ENCODE results near the gene AGPAT2. TPM values are rescaled to one million over a fixed set of nuclear protein-coding genes. Genes with fewer than 3 reads are reported as not detected.

Gene AGPAT2
- polyA plus RNA-seq, 1 of the 3 experiments (the other 2 are of a cell fraction): 46.8 TPM

- Histone ChIP-seq H4K20me1 (ENCODE audit: insufficient read depth) (no peaks in the 10 kb centered on the region), H3K4me2 (no peak within 1 kb of the TSS), H3K4me1 (ENCODE audit: control insufficient read depth in 1 of 2, insufficient read depth in 2 of 2, low read depth in 1 of 2, low read length in 1 of 2) (peaks cover 0 to 21% of the 10 kb centered on the region in 2 experiments; a peak in 1 of 4 replicates), H3K79me2 (ENCODE audit: insufficient read depth) (no peaks in the 10 kb centered on the region), H3K27me3 (ENCODE audit: insufficient read depth) (no peaks in the 10 kb centered on the region), H3F3A (replicated peaks; ENCODE audit: insufficient read depth) (no peaks in the 10 kb centered on the region), H3K9ac (no peak within 1 kb of the TSS), H3K4me3 (ENCODE audit: low read depth in 2 of 2, low read length in 1 of 2) (no peak within 1 kb of the TSS), H3K27ac (ENCODE audit: low read depth in 2 of 2, low read length in 1 of 2) (no peak within 1 kb of the TSS), H3K36me3 (replicated peaks in 1 of 2; ENCODE audit: control insufficient read depth in 1 of 2, insufficient read depth in 2 of 2, low read length in 1 of 2) (no peaks in the 10 kb centered on the region), H3K9me2 (no peaks in the 10 kb centered on the region), H2AFZ (ENCODE audit: low read depth) (no peak within 1 kb of the TSS), H3K9me3 (no peaks in the 10 kb centered on the region)
- POLR2A ChIA-PET: no interaction called here
- TF ChIP-seq MEF2A (IDR thresholded peaks at IDR 0.05; ENCODE audit: borderline replicate concordance, low read depth) (no peak), YY1 (IDR thresholded peaks at IDR 0.05; ENCODE audit: low read depth) (no peak), SMC3 (IDR thresholded peaks at IDR 0.05; ENCODE audit: low read depth, low read length) (no peak), TEAD4 (IDR thresholded peaks at IDR 0.05; ENCODE audit: borderline replicate concordance, insufficient read depth) (no peak), GABPA (IDR thresholded peaks at IDR 0.05; ENCODE audit: low read depth) (no peak), TAF1 (IDR thresholded peaks at IDR 0.05; ENCODE audit: borderline replicate concordance, low read depth, low read length) (no peak), EZH2phosphoT487 (IDR thresholded peaks at IDR 0.05; ENCODE audit: borderline replicate concordance, low read depth) (no peak), TCF12 (IDR thresholded peaks at IDR 0.05) (no peak), PBX3 (IDR thresholded peaks at IDR 0.05) (no peak), MAX (IDR thresholded peaks at IDR 0.05; ENCODE audit: low read depth) (no peak), JUND (IDR thresholded peaks at IDR 0.05) (no peak), NRF1 (IDR thresholded peaks at IDR 0.05; ENCODE audit: low read depth, low read length) (no peak), CTCF (IDR thresholded peaks at IDR 0.05) (no peak)
- TF ChIP-seq, protein P1, sequence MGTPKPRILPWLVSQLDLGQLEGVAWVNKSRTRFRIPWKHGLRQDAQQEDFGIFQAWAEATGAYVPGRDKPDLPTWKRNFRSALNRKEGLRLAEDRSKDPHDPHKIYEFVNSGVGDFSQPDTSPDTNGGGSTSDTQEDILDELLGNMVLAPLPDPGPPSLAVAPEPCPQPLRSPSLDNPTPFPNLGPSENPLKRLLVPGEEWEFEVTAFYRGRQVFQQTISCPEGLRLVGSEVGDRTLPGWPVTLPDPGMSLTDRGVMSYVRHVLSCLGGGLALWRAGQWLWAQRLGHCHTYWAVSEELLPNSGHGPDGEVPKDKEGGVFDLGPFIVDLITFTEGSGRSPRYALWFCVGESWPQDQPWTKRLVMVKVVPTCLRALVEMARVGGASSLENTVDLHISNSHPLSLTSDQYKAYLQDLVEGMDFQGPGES (IDR thresholded peaks at IDR 0.05; ENCODE audit: low read depth, low read length): no peak
- 82% methylated on average over 28 of the region's 38 CpGs for WGBS (ENCODE audit: low lambda C conversion rate)
- DNase-seq: no peak
- CTCF ChIA-PET: interaction anchor here (2.2 to 5.0 kb wide), 2 partner anchors 10 to 31 kb away, joined by 10 to 35 read pairs; no protein-coding TSS in a partner anchor
Measured at GRCh38 chr9:136662656-136663581, 24.3 kb downstream of the AGPAT2 start, which contains the start of gene EGFL7. Gene EGFL7 (plus strand): TSS chr9:136662916. CDS start chr9:136668283, 5,367 bp downstream.
